Measurements from ENCODE around the gene GSTK1. TPM values are rescaled to one million over a fixed set of nuclear protein-coding genes. Genes with fewer than 3 reads are reported as not detected.

Gene GSTK1
- total RNA-seq, 2 experiments from 2014 or later: 335 to 436 TPM

DNA sequence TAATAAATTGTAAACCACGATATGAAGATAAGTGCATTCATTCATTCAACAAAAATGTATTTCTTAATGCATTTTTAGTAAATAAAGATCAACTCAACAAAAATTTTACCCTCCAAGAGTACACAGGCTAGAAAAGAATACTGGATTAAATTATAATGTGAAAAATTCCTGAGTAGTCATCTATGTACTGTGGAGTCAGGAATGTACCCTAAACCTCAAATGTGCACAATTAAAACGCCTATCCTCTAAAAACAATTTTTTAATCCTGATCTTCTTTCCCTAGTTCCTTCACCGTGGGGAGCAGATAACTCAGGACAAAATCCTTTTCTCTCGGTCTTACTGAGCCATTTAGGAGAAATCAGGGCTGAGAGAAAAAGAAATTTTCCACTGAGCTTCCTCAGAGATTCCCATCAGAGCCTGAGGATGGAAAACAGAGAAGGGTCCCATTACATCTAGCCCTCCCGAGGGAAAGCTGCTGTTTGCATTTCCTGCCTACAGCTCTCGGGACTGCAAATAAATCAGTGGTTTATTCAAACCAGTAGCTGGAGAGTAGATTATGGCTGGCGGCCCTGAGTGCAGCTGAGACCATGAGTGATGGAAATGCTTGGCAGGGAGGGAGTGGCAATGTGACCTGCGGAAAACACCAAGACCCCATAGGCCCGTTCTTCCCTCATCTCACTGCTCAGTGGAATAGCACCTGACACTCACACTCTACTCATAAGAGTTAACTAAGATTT lies 34.0 kb upstream of the GSTK1 start:
- H3K27me3 Mint-ChIP-seq: peaks cover 21% of the 10 kb centered on the region
- peaks cover under 1% of the 10 kb centered on the region for H3K36me3 Mint-ChIP-seq
- no peaks in the 10 kb centered on the region for H3K9me3 Mint-ChIP-seq (ENCODE audit: low read depth)
- no peaks in the 10 kb centered on the region for H3K4me1 Mint-ChIP-seq
- no peak for DNase-seq
- H3K4me3 Mint-ChIP-seq: no peak overlapping the region
- CTCF ChIA-PET: interaction anchor here (1.4 to 2.9 kb wide), 2 partner anchors 12 to 14 kb away, joined by 4 to 13 read pairs; no protein-coding TSS in a partner anchor
- H3K27ac Mint-ChIP-seq: no peak overlapping the region
- no peak for ATAC-seq

DNA sequence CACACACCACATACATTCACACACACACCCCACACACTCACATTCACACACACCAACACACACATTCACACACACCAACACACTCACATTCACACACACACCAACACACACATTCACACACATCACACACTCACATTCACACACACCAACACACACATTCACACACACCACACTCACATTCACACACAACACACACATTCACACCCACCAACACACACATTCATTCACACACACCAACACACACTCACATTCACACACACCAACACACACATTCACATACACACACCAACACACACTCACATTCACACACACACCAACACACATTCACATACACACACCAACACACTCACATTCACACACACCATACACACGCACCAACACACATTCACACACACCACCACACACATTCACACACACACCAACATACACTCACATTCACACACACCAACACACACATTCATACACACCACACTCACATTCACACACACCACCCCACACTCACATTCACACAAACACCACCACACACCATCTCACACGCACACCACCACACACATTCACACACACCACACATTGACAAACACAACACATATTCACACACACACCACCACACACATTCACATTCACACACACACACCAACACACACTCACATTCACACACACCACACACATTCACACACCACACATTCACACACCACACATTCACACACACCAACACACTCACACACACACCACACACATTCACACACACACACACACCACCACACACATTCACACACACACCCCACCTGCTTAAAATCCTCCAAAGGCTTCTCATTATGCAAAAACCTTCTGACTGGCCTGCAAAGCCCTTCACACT lies 32.4 kb upstream of the GSTK1 start:
- Mint-ChIP-seq H3K9me3 (ENCODE audit: low read depth) (peaks cover under 1% of the 10 kb centered on the region), H3K4me3 (no peak overlapping the region), H3K4me1 (no peaks in the 10 kb centered on the region), H3K27me3 (peaks cover 31% of the 10 kb centered on the region), H3K27ac (no peak overlapping the region), H3K36me3 (peaks cover 3% of the 10 kb centered on the region)
- CTCF ChIA-PET: interaction anchor here (1.4 to 2.9 kb wide), 2 partner anchors 10 to 16 kb away, joined by 4 to 13 read pairs; no protein-coding TSS in a partner anchor
- DNase-seq (no peak), ATAC-seq (no peak)

DNA sequence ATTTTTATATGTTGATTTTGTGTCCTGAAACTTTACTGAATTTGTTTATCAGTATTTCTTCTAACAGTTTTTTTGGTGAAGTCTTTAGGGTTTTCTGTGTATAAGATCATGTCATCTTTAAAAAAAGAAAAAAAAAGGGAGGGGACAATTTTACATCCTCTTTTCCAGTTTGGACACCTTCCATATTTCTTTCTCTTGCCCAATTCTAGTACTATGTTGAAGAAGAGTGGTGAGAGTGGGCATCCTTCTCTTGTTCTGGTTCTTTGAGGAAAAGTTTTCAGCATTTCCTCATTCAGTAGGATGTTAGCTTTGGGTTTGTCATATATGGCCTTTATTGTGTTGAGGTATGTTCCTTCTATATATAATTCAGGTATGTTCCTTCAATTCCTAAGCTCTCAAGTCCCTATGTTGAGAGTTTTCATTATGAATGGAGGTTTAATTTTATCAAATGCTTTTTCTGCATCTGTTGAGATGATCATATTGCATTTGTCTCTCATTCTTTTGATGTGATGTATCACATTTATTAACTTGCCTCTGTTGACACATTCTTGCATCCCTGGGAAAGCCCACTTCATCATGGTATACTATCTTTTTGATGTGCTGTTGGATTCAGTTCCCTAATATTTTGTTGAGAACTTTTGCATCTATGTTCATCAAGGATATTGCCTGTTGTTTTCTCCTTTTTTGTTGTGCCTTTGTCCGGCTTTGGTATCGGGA lies 29.3 kb upstream of the GSTK1 start:
- Mint-ChIP-seq H3K9me3 (ENCODE audit: low read depth) (peaks cover 16% of the 10 kb centered on the region), H3K27ac (no peak overlapping the region), H3K27me3 (peaks cover 40% of the 10 kb centered on the region), H3K4me3 (no peak overlapping the region), H3K36me3 (peaks cover 19% of the 10 kb centered on the region), H3K4me1 (peaks cover 2% of the 10 kb centered on the region)
- CTCF ChIA-PET: interaction anchor here (0.7 kb wide), 1 partner anchor 183 kb away, joined by 3 read pairs; no protein-coding TSS in a partner anchor
- DNase-seq (no peak), ATAC-seq (no peak)

DNA sequence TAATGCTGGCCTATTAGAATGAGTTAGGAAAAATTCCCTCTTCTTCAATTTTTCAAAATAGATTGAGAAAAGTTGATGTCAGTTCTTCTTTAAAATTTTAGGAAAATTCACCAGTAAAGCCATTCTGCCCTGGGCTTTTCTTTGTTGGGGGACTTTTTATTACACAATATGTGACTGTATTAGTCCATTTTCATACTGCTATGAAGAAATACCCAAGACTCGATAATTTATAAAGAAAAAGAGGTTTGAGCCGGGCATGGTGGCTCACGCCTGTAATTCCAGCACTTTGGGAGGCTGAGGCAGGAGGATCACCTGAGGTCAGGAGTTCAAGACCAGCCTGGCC lies 28.7 kb upstream of the GSTK1 start:
- peaks cover 40% of the 10 kb centered on the region for H3K27me3 Mint-ChIP-seq
- ATAC-seq: no peak
- peaks cover 6% of the 10 kb centered on the region for H3K4me1 Mint-ChIP-seq
- CTCF ChIA-PET: no interaction called here
- peaks cover 16% of the 10 kb centered on the region for H3K9me3 Mint-ChIP-seq (ENCODE audit: low read depth)
- no peak overlapping the region for H3K4me3 Mint-ChIP-seq
- H3K36me3 Mint-ChIP-seq: peaks cover 19% of the 10 kb centered on the region
- DNase-seq: no peak
- no peak overlapping the region for H3K27ac Mint-ChIP-seq

DNA sequence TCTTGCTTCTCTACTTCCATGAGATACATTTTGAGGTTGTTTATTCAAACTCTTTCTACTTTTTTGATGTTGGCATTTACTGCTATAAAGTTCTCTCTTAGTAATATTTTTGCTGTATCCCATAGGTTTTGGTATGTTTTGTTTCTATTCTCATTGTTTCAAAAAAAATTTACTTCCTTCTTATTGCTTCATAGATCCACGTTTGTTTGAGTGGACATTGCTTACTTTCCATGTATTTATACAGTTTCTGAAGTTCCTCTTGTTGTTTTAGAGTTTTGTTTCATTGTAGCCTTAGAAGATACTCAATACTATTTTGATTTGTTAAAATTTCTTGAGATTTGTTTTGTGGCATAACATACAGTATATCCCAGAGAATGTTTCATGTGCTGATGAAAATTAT lies 27.7 kb upstream of the GSTK1 start:
- CTCF ChIA-PET: no interaction called here
- Mint-ChIP-seq H3K27ac (no peak overlapping the region), H3K36me3 (peaks cover 19% of the 10 kb centered on the region), H3K4me3 (no peak overlapping the region), H3K9me3 (ENCODE audit: low read depth) (peaks cover 16% of the 10 kb centered on the region), H3K27me3 (peaks cover 40% of the 10 kb centered on the region), H3K4me1 (peaks cover 15% of the 10 kb centered on the region)
- DNase-seq (no peak), ATAC-seq (no peak)

DNA sequence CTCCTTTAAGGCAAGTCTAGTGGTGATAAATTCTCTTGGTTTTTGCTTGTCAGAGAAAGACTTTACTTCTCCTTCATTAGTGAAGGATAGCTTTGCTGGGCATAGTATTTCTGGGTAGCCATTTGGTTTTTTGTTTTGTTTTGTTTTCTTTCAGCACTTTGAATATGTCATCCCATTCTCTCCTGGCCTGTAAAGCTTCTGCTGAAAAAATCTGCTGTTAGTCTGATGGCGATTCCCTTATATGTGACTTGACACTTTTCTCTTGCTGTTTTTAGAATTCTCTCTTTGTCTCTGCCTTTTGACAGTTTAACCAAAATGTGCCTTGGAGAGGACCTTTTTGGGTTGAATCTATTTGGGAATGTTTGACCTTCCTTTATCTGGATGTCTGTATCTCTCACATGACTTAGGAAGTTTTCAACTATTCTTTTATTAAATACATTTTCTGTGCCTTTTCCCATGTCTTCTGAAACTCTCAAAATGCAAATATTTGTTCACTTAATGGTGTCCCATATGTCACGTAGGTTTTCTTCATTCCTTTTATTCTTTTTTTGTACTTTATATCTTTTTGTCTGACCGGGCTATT lies 26.7 kb upstream of the GSTK1 start:
- Mint-ChIP-seq H3K4me3 (no peak overlapping the region), H3K4me1 (peaks cover 20% of the 10 kb centered on the region), H3K36me3 (peaks cover 19% of the 10 kb centered on the region), H3K27me3 (peaks cover 40% of the 10 kb centered on the region), H3K9me3 (ENCODE audit: low read depth) (peaks cover 16% of the 10 kb centered on the region), H3K27ac (no peak overlapping the region)
- CTCF ChIA-PET: interaction anchor here (1.3 kb wide), 2 partner anchors 144 to 181 kb away, joined by 3 read pairs; no protein-coding TSS in a partner anchor
- DNase-seq (no peak), ATAC-seq (no peak)

DNA sequence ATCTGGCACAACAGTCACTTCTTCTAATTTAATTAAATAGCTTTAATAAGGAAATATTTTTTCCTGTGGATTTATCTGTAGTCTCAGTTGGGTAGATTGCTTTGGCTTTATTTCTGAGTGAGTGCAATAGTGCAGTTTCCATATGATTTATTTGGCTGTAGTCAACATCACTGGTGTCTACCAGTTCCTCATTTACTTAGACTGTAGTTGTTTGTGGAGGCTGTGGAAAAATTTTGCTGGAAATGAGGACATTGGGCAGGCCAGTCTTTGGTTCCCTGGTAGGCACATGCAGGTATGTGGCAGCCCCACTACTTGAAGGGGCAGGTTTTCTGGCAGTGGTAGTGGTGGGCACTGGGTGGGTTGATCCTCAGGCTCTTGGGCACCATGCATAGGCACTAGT lies 25.9 kb upstream of the GSTK1 start:
- H3K36me3 Mint-ChIP-seq: peaks cover 21% of the 10 kb centered on the region
- H3K27me3 Mint-ChIP-seq: peaks cover 40% of the 10 kb centered on the region
- CTCF ChIA-PET: interaction anchor here (1.1 to 1.3 kb wide), 3 partner anchors 22 to 180 kb away, joined by 3 to 4 read pairs (median 3); no protein-coding TSS in a partner anchor
- DNase-seq (no peak), ATAC-seq (no peak)
- peaks cover 27% of the 10 kb centered on the region for H3K4me1 Mint-ChIP-seq
- no peak overlapping the region for H3K27ac Mint-ChIP-seq
- H3K4me3 Mint-ChIP-seq: no peak overlapping the region
- peaks cover 16% of the 10 kb centered on the region for H3K9me3 Mint-ChIP-seq (ENCODE audit: low read depth)

DNA sequence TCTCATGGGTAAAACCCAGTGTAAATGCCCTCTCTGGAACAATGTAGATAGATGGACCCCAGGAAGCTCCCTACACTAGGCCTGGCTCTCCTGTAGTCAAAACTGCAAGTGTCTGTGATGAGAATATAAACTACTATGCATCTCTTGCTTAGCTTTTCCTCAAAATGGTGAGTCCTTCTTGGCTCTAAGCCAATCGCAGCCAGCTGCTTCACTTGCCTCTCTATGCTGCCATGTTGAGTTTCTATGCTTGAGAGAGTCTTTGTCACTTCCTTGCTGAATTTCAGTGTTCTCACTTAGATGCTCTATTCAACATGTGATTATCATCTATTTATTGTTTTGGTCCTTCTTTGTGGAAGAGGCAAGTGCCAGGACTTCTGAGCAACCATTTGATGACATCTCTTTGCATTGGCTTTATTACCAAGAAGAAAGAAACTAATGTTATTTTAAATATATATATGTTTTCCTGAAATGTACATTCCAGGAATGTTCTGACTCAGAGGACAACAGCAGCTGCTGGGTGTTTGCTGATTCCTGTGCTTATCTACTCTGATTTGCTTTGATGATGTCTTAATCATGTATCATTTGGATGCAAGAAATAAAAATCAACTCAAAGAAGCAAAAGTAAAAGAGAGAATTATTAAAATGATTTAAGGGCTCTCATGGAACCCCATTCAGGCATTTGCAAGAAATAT lies 24.8 kb upstream of the GSTK1 start:
- peaks cover 21% of the 10 kb centered on the region for H3K36me3 Mint-ChIP-seq

DNA sequence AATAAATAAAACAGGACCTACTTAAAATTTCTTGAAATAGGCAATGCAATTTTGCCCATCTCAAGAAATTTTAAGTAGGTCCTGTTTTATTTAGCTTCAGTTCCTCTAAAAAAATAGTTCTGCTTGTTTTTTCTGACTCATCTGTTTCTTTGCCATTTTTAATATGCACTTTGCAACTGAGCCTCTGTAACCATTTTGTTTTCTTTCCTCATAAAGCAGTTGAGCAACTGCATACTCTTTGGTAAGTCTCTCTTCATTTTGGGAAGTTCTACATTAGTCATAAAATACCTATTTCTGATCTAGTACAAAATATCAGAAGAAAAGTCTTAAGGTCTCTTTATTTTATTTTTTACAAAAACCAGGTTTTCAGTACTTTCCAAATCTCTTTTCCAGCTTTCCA lies 23.4 kb upstream of the GSTK1 start:
- peak overlapping the region; percentile 62 for H3K27ac Mint-ChIP-seq
- CTCF ChIA-PET: interaction anchor here (0.7 to 7.6 kb wide), 38 partner anchors 8 to 367 kb away, joined by 3 to 89 read pairs (median 8); partner anchors contain the start of genes EPHA1, GSTK1, TAS2R40 and ZYX
- no peak for ATAC-seq

More for the DNA sequence above, 24.8 kb upstream of the GSTK1 start:
- Mint-ChIP-seq H3K4me1 (peaks cover 30% of the 10 kb centered on the region), H3K4me3 (no peak overlapping the region), H3K27ac (no peak overlapping the region), H3K9me3 (ENCODE audit: low read depth) (peaks cover 16% of the 10 kb centered on the region), H3K27me3 (peaks cover 31% of the 10 kb centered on the region)
- DNase-seq (no peak), ATAC-seq (no peak)
- CTCF ChIA-PET: interaction anchor here (1.1 to 7.6 kb wide), 14 partner anchors 10 to 185 kb away, joined by 4 to 89 read pairs (median 34); partner anchors contain the start of genes CASP2, EPHA1 and GSTK1

DNA sequence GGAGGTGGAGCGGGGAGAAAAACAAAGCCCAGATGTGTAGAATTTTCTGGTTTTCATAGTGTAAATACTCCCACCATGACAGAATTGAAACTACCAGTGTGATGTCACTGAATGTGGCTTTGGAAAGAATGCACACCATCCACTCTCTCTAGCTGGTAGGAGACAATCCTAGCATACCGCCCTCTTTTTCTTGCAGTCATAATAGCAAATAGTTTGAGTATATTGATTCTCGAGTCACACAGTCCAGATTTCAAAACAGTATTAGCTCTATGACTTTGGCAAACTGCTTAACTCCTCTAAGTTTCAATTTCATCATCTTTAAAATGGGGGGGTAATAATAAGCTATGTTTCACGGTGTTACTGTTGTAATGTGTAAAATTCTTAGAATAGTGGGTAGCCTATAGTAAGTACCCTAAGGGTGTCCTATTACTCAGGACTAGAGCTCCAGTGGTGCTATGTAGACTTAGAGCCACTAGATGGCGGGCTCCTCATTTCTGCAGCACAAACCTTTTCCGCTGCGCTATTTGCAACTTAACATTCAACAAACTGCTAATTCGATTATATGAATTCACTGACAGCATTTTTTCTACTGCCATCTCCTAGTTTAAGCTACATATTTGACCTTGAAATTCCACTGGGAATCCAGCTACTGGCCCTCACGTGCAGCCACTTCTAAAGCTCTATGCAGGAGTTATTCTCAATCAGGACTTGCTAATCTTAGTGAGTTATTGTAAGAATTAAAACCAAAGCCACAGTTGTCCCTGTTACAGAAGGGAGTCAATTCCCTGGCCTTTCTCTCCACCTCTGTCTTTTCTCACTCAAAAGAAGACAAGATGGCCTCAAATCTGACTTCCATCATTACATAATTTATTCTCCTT lies 22.7 kb upstream of the GSTK1 start:
- H3K27ac Mint-ChIP-seq: peak overlapping the region; percentile 62
- H3K36me3 Mint-ChIP-seq: peaks cover 26% of the 10 kb centered on the region
- H3K9me3 Mint-ChIP-seq (ENCODE audit: low read depth): peaks cover 16% of the 10 kb centered on the region
- DNase-seq (peak; percentile 86), ATAC-seq (peak; percentile 76)
- H3K4me3 Mint-ChIP-seq: no peak overlapping the region
- peaks cover 51% of the 10 kb centered on the region for H3K4me1 Mint-ChIP-seq
- CTCF ChIA-PET: interaction anchor here (0.7 to 7.6 kb wide), 51 partner anchors 8 to 599 kb away, joined by 3 to 89 read pairs (median 7); partner anchors contain the start of genes CASP2, EPHA1, GSTK1 and TAS2R40
- peaks cover 16% of the 10 kb centered on the region for H3K27me3 Mint-ChIP-seq

More for the DNA sequence above, 23.4 kb upstream of the GSTK1 start:
- H3K4me1 Mint-ChIP-seq: peaks cover 43% of the 10 kb centered on the region
- peaks cover 21% of the 10 kb centered on the region for H3K27me3 Mint-ChIP-seq
- H3K36me3 Mint-ChIP-seq: peaks cover 24% of the 10 kb centered on the region
- peaks cover 16% of the 10 kb centered on the region for H3K9me3 Mint-ChIP-seq (ENCODE audit: low read depth)
- no peak overlapping the region for H3K4me3 Mint-ChIP-seq
- no peak for DNase-seq

DNA sequence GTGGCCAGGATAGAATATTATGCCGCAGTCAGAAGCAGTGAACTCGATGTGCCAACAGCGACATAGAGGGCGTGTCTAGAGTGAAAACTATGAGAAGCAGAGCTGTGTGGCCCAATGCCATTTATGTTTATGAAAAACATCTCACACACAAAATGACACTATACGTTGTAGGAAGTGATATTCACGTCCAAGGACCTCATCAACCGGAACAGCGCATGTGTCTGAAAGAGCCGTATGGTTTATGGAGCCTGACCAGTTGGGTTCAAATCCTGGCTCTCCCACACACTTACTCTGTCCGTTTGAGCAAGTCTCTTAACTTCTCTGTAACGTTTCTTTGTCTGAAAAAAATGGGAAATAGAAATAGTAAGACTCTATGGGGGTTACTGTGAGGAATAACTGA lies 20.9 kb upstream of the GSTK1 start:
- Mint-ChIP-seq H3K4me1 (peaks cover 68% of the 10 kb centered on the region), H3K27me3 (no peaks in the 10 kb centered on the region), H3K27ac (no peak overlapping the region), H3K36me3 (peaks cover 27% of the 10 kb centered on the region), H3K4me3 (no peak overlapping the region), H3K9me3 (ENCODE audit: low read depth) (peaks cover 7% of the 10 kb centered on the region)
- DNase-seq (no peak), ATAC-seq (no peak)
- CTCF ChIA-PET: interaction anchor here (0.7 to 7.6 kb wide), 5 partner anchors 21 to 174 kb away, joined by 3 to 89 read pairs (median 5); partner anchors contain the start of genes EPHA1 and GSTK1

All from activated CD8-positive, alpha-beta memory T cell treated with anti-CD3 and anti-CD28 coated beads, Interleukin-2, amount 10 ng/mL, durations not matched to agents 7 days and 5 days (primary cell).